Endothelial cell of umbilical vein (primary cell): ENCODE measurements around the gene EPAS1. TPM values are rescaled to one million over a fixed set of nuclear protein-coding genes. Genes with fewer than 3 reads are reported as not detected.

Source experiments
- BruUV-seq: library from RNA; stranded (reverse); fragments of 400-500 nt; replicated peaks from 2 replicates; lab custom pipeline; 2021; lab: Mats Ljungman, UMichigan
- CTCF ChIA-PET: fragments of 300-600, 350-600 bp; sonication (Branson Sonifier 250); formaldehyde crosslinking; loops from one replicate; lab custom pipeline; 2021; ENCODE audit warnings: antibody characterized with exemption, inconsistent platforms; lab: Charles Lee
- POLR2A ChIA-PET: fragments of 300-600, 350-600 bp; sonication (Branson Sonifier 250); formaldehyde crosslinking; loops from one replicate; lab custom pipeline; 2021; ENCODE audit warnings: antibody characterized with exemption, inconsistent platforms; lab: Charles Lee
- DNase-seq: peaks from one replicate; pipeline ENCODE4 v3.0.0-alpha.2; 2011; ENCODE audit warnings: low read depth, low spot score
- FAIRE-seq: peaks from 2 replicates; lab custom pipeline; 2011; peaks lifted over from hg19 to GRCh38; lab: Jason Lieb, UNC
- H2AFZ ChIP-seq: 2 replicates; pipeline ENCODE4 v1.6.0; 2012; ENCODE audit warnings: low read depth, low read length, control low read depth, inconsistent platforms
- H3K27ac ChIP-seq: 2 replicates; pipeline ENCODE4 v1.5.1; 2011; ENCODE audit warnings: low read depth, mild to moderate bottlenecking, control low read depth, low read length, moderate library complexity; ENCODE audit not compliant: insufficient read depth
- H3K27me3 ChIP-seq, 2 experiments: 2 replicates each; pipeline versions ENCODE4 v1.6.0 to v1.6.1; 2011; ENCODE audit warnings: low read length in 2 of 2, mixed read lengths in 1 of 2; ENCODE audit not compliant: control insufficient read depth in 2 of 2, insufficient read depth in 2 of 2
- H3K36me3 ChIP-seq, 2 experiments: 2 replicates in 1 of 2; 3 replicates in 1 of 2; pipeline ENCODE4 v1.5.1; 2011; ENCODE audit warnings: low read length in 2 of 2, mild to moderate bottlenecking in 1 of 2, moderate library complexity in 1 of 2; ENCODE audit not compliant: control insufficient read depth in 2 of 2, insufficient read depth in 2 of 2; ENCODE audit errors: extremely low read depth in 1 of 2
- H3K4me1 ChIP-seq: 3 replicates; pipeline ENCODE4 v1.5.1; 2011; ENCODE audit warnings: mild to moderate bottlenecking, low read length; ENCODE audit not compliant: control insufficient read depth, insufficient read depth; ENCODE audit errors: extremely low read depth
- H3K4me2 ChIP-seq: 2 replicates; pipeline ENCODE4 v1.6.1; 2011; ENCODE audit warnings: low read length, control low read depth, mixed read lengths; ENCODE audit not compliant: insufficient read depth
- H3K4me3 ChIP-seq, 3 experiments: fragments of 200-600 bp in 1 of 3; sonication (generic), shearing (Covaris generic) in 1 of 3; replicated peaks in 1 of 3; 2 replicates each; pipeline ENCODE4 v1.5.1; 2011 to 2016; ENCODE audit warnings: control low read depth in 3 of 3, low read length in 3 of 3, mild to moderate bottlenecking in 2 of 3, inconsistent platforms in 1 of 3, low read depth in 1 of 3, moderate library complexity in 1 of 3; ENCODE audit not compliant: insufficient read depth in 1 of 3
- H3K79me2 ChIP-seq: 2 replicates; pipeline ENCODE4 v1.6.0; 2012; ENCODE audit warnings: low read length, inconsistent platforms; ENCODE audit not compliant: control insufficient read depth, insufficient read depth
- H3K9ac ChIP-seq: replicated peaks from 2 replicates; pipeline ENCODE3; 2011; ENCODE audit warnings: low read length, control low read depth; ENCODE audit not compliant: insufficient read depth; ENCODE audit errors: extremely low read depth
- H3K9me1 ChIP-seq: replicated peaks from 3 replicates; pipeline ENCODE4 v1.6.0; 2011; ENCODE audit warnings: mild to moderate bottlenecking, low read length; ENCODE audit not compliant: control insufficient read depth, insufficient read depth; ENCODE audit errors: extremely low read depth
- H3K9me3 ChIP-seq: replicated peaks from 2 replicates; pipeline ENCODE4 v1.5.1; 2012; ENCODE audit warnings: low read length, inconsistent platforms; ENCODE audit not compliant: control insufficient read depth, insufficient read depth
- H4K20me1 ChIP-seq: replicated peaks from 2 replicates; pipeline ENCODE3; 2011; ENCODE audit warnings: mild to moderate bottlenecking, low read length; ENCODE audit not compliant: control insufficient read depth, insufficient read depth; ENCODE audit errors: extremely low read depth
- EZH2 ChIP-seq: IDR thresholded peaks from 2 replicates; pipeline ENCODE4 v1.6.1; 2012; ENCODE audit warnings: borderline replicate concordance, low read depth, mild to moderate bottlenecking, moderate library complexity, low read length, inconsistent platforms; ENCODE audit not compliant: severe bottlenecking
- FOS ChIP-seq: IDR thresholded peaks from 2 replicates; pipeline ENCODE4 v1.6.1; 2011; ENCODE audit warnings: mild to moderate bottlenecking, low read length, moderate library complexity, borderline replicate concordance; ENCODE audit not compliant: insufficient read depth
- GATA2 ChIP-seq: IDR thresholded peaks from 2 replicates; pipeline ENCODE4 v1.7.0; 2011; ENCODE audit warnings: low read depth, mild to moderate bottlenecking, moderate library complexity, mixed read lengths, low read length; ENCODE audit not compliant: insufficient read length, insufficient read depth
- JUN ChIP-seq: IDR thresholded peaks from 2 replicates; pipeline ENCODE4 v1.6.1; 2011; ENCODE audit warnings: borderline replicate concordance, low read depth; ENCODE audit not compliant: insufficient read length, insufficient read depth
- MYC ChIP-seq: IDR thresholded peaks from one replicate; pipeline ENCODE4 v1.6.1; 2011; ENCODE audit warnings: mild to moderate bottlenecking, low read depth, low read length
- POLR2A ChIP-seq: IDR thresholded peaks from 2 replicates; pipeline ENCODE4 v1.6.1; 2012; ENCODE audit warnings: low read depth, mild to moderate bottlenecking, control low read depth, low read length
- POLR2AphosphoS5 ChIP-seq: IDR thresholded peaks from 2 replicates; pipeline ENCODE4 v1.6.1; 2012; ENCODE audit warnings: low read depth, mild to moderate bottlenecking, control low read depth, low read length, moderate library complexity; ENCODE audit not compliant: insufficient read depth
- dilution Hi-C: fragments of 300-500 bp; cut with MboI; formaldehyde crosslinking; loops from one replicate; pipeline ENCODE4 v1.15.0; 2019; ENCODE audit warnings: low sequenced_read_pairs; ENCODE audit not compliant: extremely low pct_ligation_motif_present
- intact Hi-C: fragments of 100-400 bp; cut with micrococcal nuclease; formaldehyde crosslinking; loops from one replicate; pipeline ENCODE4 v1.10.0; 2022
- polyA plus RNA-seq, 4 experiments: library from polyadenylated mRNA; depleted of rRNA in 3 of 4; stranded (reverse) in 3 of 4; unstranded in 1 of 4; fragments of >200 nt; gene quantifications; 2 replicates each; pipeline versions ENCODE4 v1.2.1 to v1.2.3, GENCODE V29; 2011 to 2012; ENCODE audit warnings: missing spikeins in 1 of 4
- total RNA-seq: library from RNA; stranded (reverse); gene quantifications from 2 replicates; pipeline ENCODE4 v1.2.3, GENCODE V29; 2021
- TF ChIP-seq, protein P1 (sequence below): IDR thresholded peaks from 2 replicates; pipeline ENCODE4 v1.6.1; 2011; ENCODE audit not compliant: insufficient read depth, insufficient read length
- TF ChIP-seq, protein P2 (sequence below), 2 donors: IDR thresholded peaks; 1 replicate in 1 of 2; 2 replicates in 1 of 2; pipeline ENCODE4 v1.5.1; 2011; ENCODE audit warnings: low read length in 2 of 2, mild to moderate bottlenecking in 2 of 2, moderate library complexity in 2 of 2, control low read depth in 1 of 2, inconsistent platforms in 1 of 2, low read depth in 1 of 2; ENCODE audit not compliant: insufficient read depth in 1 of 2; ENCODE audit errors: extremely low read depth in 1 of 2

EPAS1 gene
- total and polyA plus RNA-seq, 2 donors (not counting 3 experiments of a cell fraction or from before 2014, with no cell fraction given): 229 to 374 TPM

DNA sequence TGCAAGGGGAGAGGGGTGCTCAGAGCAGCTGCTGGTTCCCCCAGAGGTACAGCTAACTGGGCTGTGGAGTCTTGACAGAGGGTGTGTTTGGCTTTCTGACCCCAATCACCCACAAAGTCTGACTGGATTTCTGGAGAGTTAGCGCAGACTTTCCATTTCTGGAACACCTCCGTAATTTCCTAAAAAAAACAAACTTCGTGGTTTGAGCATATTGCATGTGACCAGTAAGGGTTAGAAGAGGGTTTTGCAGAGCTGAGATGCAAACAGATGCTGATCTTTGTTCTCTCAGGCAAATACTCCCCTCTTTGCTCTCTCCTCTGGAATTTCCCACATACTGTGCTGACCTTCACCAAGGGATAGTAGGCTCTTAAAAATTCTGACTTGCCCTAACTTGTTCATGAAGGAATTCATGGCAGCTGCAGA is 137.7 kb downstream of the EPAS1 start:
- H3K9ac ChIP-seq: no peak overlapping the region
- H3K4me2 ChIP-seq: no peak overlapping the region
- no peak overlapping the region for H3K4me3 ChIP-seq
- H3K79me2 ChIP-seq: no peaks in the 10 kb centered on the region
- POLR2A ChIA-PET: no interaction called here
- H2AFZ ChIP-seq: no peak overlapping the region
- H3K36me3 ChIP-seq: no peaks in the 10 kb centered on the region
- BruUV-seq: no TSS peak
- no peak for TF ChIP-seq JUN
- TF ChIP-seq POLR2A: no peak
- TF ChIP-seq POLR2AphosphoS5: no peak
- no peak for TF ChIP-seq FOS
- no peak for TF ChIP-seq GATA2
- TF ChIP-seq, protein P1, sequence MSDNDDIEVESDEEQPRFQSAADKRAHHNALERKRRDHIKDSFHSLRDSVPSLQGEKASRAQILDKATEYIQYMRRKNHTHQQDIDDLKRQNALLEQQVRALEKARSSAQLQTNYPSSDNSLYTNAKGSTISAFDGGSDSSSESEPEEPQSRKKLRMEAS: no peak
- no peak for TF ChIP-seq MYC
- peaks cover 39 to 53% of the 10 kb centered on the region in 2 experiments for H3K27me3 ChIP-seq
- H3K9me1 ChIP-seq: no peaks in the 10 kb centered on the region
- no peak for DNase-seq
- dilution Hi-C loops: no loop called here
- CTCF ChIA-PET: interaction anchor here (0.8 kb wide), 1 partner anchor 11 kb away, joined by 3 read pairs; no protein-coding TSS in a partner anchor
- no peak for FAIRE-seq
- intact Hi-C loops: no loop called here
- H3K9me3 ChIP-seq: no peaks in the 10 kb centered on the region
- H4K20me1 ChIP-seq: no peaks in the 10 kb centered on the region
- no peak overlapping the region for H3K27ac ChIP-seq
- H3K4me1 ChIP-seq: no peaks in the 10 kb centered on the region

DNA sequence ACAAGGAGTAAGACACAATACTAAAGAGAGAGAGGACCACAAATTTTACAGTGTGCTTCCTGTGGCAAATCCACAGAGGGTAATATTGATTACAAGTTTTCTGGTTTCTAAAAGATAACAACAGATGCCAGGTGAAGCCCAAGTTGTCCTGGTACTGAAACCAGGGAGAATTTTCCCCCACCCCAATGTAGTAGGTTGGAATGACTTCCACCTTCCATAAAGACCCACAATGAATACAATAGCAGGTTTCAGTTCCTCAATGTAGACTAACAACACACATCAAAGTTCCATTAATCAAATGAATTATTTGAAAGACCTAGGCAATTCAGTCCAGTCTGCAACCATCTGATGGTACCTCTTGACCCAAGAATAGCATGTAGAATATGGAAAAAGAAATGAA is 138.1 kb downstream of the EPAS1 start:
- CTCF ChIA-PET: interaction anchor here (0.8 kb wide), 1 partner anchor 11 kb away, joined by 3 read pairs; no protein-coding TSS in a partner anchor
- intact Hi-C loops: no loop called here
- no peaks in the 10 kb centered on the region for H3K36me3 ChIP-seq
- dilution Hi-C loops: no loop called here
- no peak overlapping the region for H3K27ac ChIP-seq
- peaks cover 40 to 55% of the 10 kb centered on the region in 2 experiments for H3K27me3 ChIP-seq
- no peaks in the 10 kb centered on the region for H3K9me3 ChIP-seq
- H3K9me1 ChIP-seq: no peaks in the 10 kb centered on the region
- no peak overlapping the region for H3K9ac ChIP-seq
- no peak overlapping the region for H3K4me2 ChIP-seq
- H3K4me3 ChIP-seq: no peak overlapping the region
- no TSS peak for BruUV-seq
- DNase-seq: no peak
- no peaks in the 10 kb centered on the region for H4K20me1 ChIP-seq
- H2AFZ ChIP-seq: no peak overlapping the region
- POLR2A ChIA-PET: no interaction called here
- H3K4me1 ChIP-seq: no peaks in the 10 kb centered on the region
- FAIRE-seq: no peak
- H3K79me2 ChIP-seq: no peaks in the 10 kb centered on the region
- TF ChIP-seq, protein P1: no peak
- TF ChIP-seq MYC (no peak), POLR2A (no peak), EZH2 (no peak), GATA2 (no peak), FOS (no peak), JUN (no peak), POLR2AphosphoS5 (no peak)
- TF ChIP-seq, protein P2, sequence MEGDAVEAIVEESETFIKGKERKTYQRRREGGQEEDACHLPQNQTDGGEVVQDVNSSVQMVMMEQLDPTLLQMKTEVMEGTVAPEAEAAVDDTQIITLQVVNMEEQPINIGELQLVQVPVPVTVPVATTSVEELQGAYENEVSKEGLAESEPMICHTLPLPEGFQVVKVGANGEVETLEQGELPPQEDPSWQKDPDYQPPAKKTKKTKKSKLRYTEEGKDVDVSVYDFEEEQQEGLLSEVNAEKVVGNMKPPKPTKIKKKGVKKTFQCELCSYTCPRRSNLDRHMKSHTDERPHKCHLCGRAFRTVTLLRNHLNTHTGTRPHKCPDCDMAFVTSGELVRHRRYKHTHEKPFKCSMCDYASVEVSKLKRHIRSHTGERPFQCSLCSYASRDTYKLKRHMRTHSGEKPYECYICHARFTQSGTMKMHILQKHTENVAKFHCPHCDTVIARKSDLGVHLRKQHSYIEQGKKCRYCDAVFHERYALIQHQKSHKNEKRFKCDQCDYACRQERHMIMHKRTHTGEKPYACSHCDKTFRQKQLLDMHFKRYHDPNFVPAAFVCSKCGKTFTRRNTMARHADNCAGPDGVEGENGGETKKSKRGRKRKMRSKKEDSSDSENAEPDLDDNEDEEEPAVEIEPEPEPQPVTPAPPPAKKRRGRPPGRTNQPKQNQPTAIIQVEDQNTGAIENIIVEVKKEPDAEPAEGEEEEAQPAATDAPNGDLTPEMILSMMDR (IDR thresholded peaks at IDR 0.05; ENCODE audit: extremely low read depth in 1 of 2, insufficient read depth in 1 of 2, low read depth in 1 of 2, low read length in 2 of 2): no peak
